Natural killer cell (primary cell): ENCODE data around the gene CCRL2. TPM values are rescaled to one million over a fixed set of nuclear protein-coding genes. Genes with fewer than 3 reads are reported as not detected.
"Not testable (repeated sequence)": the region's sequence is repeated elsewhere in the genome, so short reads cannot be mapped to it uniquely, and the experiment has no call there.

ENCODE experiments used
- ATAC-seq, 3 donors: fragments of 150-1000 bp in 2 of 3; fragments of 200-7000 bp in 1 of 3; cut with Tn5 transposase; 1 replicate in 1 of 3; 2 replicates in 2 of 3; pipeline ENCODE4 v1.10.0; 2021; ENCODE audit warnings: mild to moderate bottlenecking in 2 of 3, moderate library complexity in 2 of 3
- DNase-seq, 2 donors: peaks; one replicate each; pipeline versions ENCODE4 v3.0.0 to v3.0.0-alpha.2; 2013 to 2021; ENCODE audit warnings: mixed read lengths in 1 of 2
- H3K27ac ChIP-seq: one replicate; pipeline ENCODE4 v1.5.1; 2013; ENCODE audit warnings: mild to moderate bottlenecking, low read length
- H3K27me3 ChIP-seq: one replicate; pipeline ENCODE4 v1.6.1; 2013; ENCODE audit warnings: low read length; ENCODE audit not compliant: control insufficient read depth, insufficient read depth
- H3K36me3 ChIP-seq: one replicate; pipeline ENCODE4 v1.6.1; 2013; ENCODE audit warnings: low read length; ENCODE audit not compliant: control insufficient read depth, insufficient read depth
- H3K4me1 ChIP-seq: one replicate; pipeline ENCODE4 v1.6.1; 2013; ENCODE audit warnings: low read length; ENCODE audit not compliant: control insufficient read depth, insufficient read depth
- H3K4me3 ChIP-seq: one replicate; pipeline ENCODE4 v1.5.1; 2013; ENCODE audit warnings: low read length
- H3K9me3 ChIP-seq: one replicate; pipeline ENCODE4 v1.6.1; 2013; ENCODE audit warnings: low read length; ENCODE audit not compliant: control insufficient read depth, insufficient read depth
- H3K27ac Mint-ChIP-seq, 2 donors: one replicate each; pipeline ENCODE4 v1.8.0; 2022; ENCODE audit warnings: mild to moderate bottlenecking in 2 of 2, mixed read lengths in 2 of 2, moderate library complexity in 1 of 2
- H3K27me3 Mint-ChIP-seq, 2 donors: one replicate each; pipeline ENCODE4 v1.8.0; 2022; ENCODE audit warnings: low read depth in 2 of 2, mixed read lengths in 2 of 2
- H3K36me3 Mint-ChIP-seq: one replicate; pipeline ENCODE4 v1.8.0; 2022; ENCODE audit warnings: mixed read lengths
- H3K4me1 Mint-ChIP-seq, 2 donors: one replicate each; pipeline ENCODE4 v1.8.0; 2022; ENCODE audit warnings: mixed read lengths in 2 of 2
- H3K4me3 Mint-ChIP-seq: one replicate; pipeline ENCODE4 v1.8.0; 2022; ENCODE audit warnings: mild to moderate bottlenecking, moderate library complexity, mixed read lengths
- H3K9me3 Mint-ChIP-seq, 2 donors: one replicate each; pipeline ENCODE4 v1.8.0; 2022; ENCODE audit warnings: mixed read lengths in 2 of 2
- CTCF ChIP-seq: fragments of 200-600 bp; IDR thresholded peaks from one replicate; pipeline ENCODE4 v1.8.0; 2022; ENCODE audit warnings: antibody characterized with exemption
- WGBS: methylation state at CpG from one replicate; pipeline ENCODE4 v1.1.7; 2013; ENCODE audit warnings: missing lambda C conversion rate; ENCODE audit not compliant: insufficient coverage; 5-methylcytosine and 5-hydroxymethylcytosine counted together
- intact Hi-C: fragments of 100-400 bp; cut with micrococcal nuclease; formaldehyde crosslinking; loops from one replicate; pipeline ENCODE4 v1.14.2; 2022
- total RNA-seq, 4 donors: library from RNA; stranded (reverse); fragments of 120-200 nt in 1 of 4; gene quantifications; one replicate each; pipeline versions ENCODE4 v1.2.3 to v1.2.4, GENCODE V29; 2013 to 2022

The CCRL2 gene
- total RNA-seq, 3 donors from 2014 or later (not counting 1 experiment from before 2014, with no cell fraction given) = 3.0 to 4.6 (median 3.8) TPM

GRCh38 chr3:46383951-46384330 lies 23.1 kb upstream of the CCRL2 start:
- peak overlapping the region in 1 of 2 donors; percentile 22 for H3K27ac Mint-ChIP-seq
- peaks cover 17 to 26% of the 10 kb centered on the region in 2 donors for H3K4me1 Mint-ChIP-seq
- no peaks in the 10 kb centered on the region for H3K36me3 Mint-ChIP-seq
- intact Hi-C loops = no loop called here
- ATAC-seq (no peak), DNase-seq (no peak)
- peaks cover 0 to 3% of the 10 kb centered on the region in 2 donors for H3K27me3 Mint-ChIP-seq
- TF ChIP-seq CTCF = no peak
- H3K9me3 Mint-ChIP-seq = no peaks in the 10 kb centered on the region
- no peaks in the 10 kb centered on the region for H3K9me3 ChIP-seq
- peaks cover 29% of the 10 kb centered on the region for H3K4me1 ChIP-seq
- no peak overlapping the region for H3K27ac ChIP-seq
- no peak overlapping the region for H3K4me3 Mint-ChIP-seq
- no peaks in the 10 kb centered on the region for H3K36me3 ChIP-seq
- 14% methylated on average over 5 of the region's 5 CpGs for WGBS
- no peak overlapping the region for H3K4me3 ChIP-seq
- H3K27me3 ChIP-seq = no peaks in the 10 kb centered on the region

GRCh38 chr3:46386205-46386604 lies 20.9 kb upstream of the CCRL2 start:
- no peak for DNase-seq
- no peak overlapping the region for H3K27ac ChIP-seq
- no peaks in the 10 kb centered on the region for H3K27me3 ChIP-seq
- Mint-ChIP-seq H3K27ac (no peak overlapping the region), H3K36me3 (no peaks in the 10 kb centered on the region), H3K4me3 (no peak overlapping the region), H3K4me1 (peaks cover 9 to 19% of the 10 kb centered on the region in 2 donors), H3K27me3 (peaks cover 0 to 3% of the 10 kb centered on the region in 2 donors), H3K9me3 (no peaks in the 10 kb centered on the region)
- intact Hi-C loops = no loop called here
- no peaks in the 10 kb centered on the region for H3K9me3 ChIP-seq
- no peak for ATAC-seq
- peaks cover 18% of the 10 kb centered on the region for H3K4me1 ChIP-seq
- no peaks in the 10 kb centered on the region for H3K36me3 ChIP-seq
- 27% methylated on average over 4 of the region's 4 CpGs for WGBS
- TF ChIP-seq CTCF = no peak
- H3K4me3 ChIP-seq = no peak overlapping the region

GRCh38 chr3:46388847-46389246 lies 18.2 kb upstream of the CCRL2 start:
- H3K36me3 Mint-ChIP-seq, H3K36me3 ChIP-seq, H3K4me1 ChIP-seq, H3K27ac ChIP-seq, H3K4me3 ChIP-seq, H3K9me3 ChIP-seq, DNase-seq, H3K4me3 Mint-ChIP-seq, H3K9me3 Mint-ChIP-seq, H3K27me3 Mint-ChIP-seq, ATAC-seq, H3K27me3 ChIP-seq, H3K27ac Mint-ChIP-seq, intact Hi-C loops, H3K4me1 Mint-ChIP-seq: not testable (repeated sequence)
- WGBS = 95% methylated on average over 4 of the region's 4 CpGs

- no peak for TF ChIP-seq CTCF
- DNase-seq = no peak
- no peaks in the 10 kb centered on the region for H3K36me3 Mint-ChIP-seq
- 86% methylated on average over 6 of the region's 6 CpGs for WGBS
- H3K27ac Mint-ChIP-seq = no peak overlapping the region
- Histone ChIP-seq H3K9me3 (no peaks in the 10 kb centered on the region), H3K27ac (no peak overlapping the region), H3K4me1 (peaks cover 2% of the 10 kb centered on the region), H3K27me3 (no peaks in the 10 kb centered on the region), H3K4me3 (no peak overlapping the region), H3K36me3 (no peaks in the 10 kb centered on the region)
- intact Hi-C loops = no loop called here
- H3K4me3 Mint-ChIP-seq = no peak overlapping the region
- no peak for ATAC-seq
- peaks cover 0 to 5% of the 10 kb centered on the region in 2 donors for H3K4me1 Mint-ChIP-seq
- no peaks in the 10 kb centered on the region for H3K9me3 Mint-ChIP-seq
- H3K27me3 Mint-ChIP-seq = peaks cover 0 to 3% of the 10 kb centered on the region in 2 donors
Observed at GRCh38 chr3:46389306-46389705, 17.8 kb upstream of the CCRL2 start.

GRCh38 chr3:46391526-46391925 lies 15.5 kb upstream of the CCRL2 start:
- WGBS = 91% methylated on average over 5 of the region's 5 CpGs
- H3K9me3 Mint-ChIP-seq, H3K27ac ChIP-seq, H3K4me3 ChIP-seq, DNase-seq, intact Hi-C loops, H3K4me3 Mint-ChIP-seq, H3K27me3 Mint-ChIP-seq, H3K27ac Mint-ChIP-seq, H3K27me3 ChIP-seq, ATAC-seq, H3K36me3 ChIP-seq, H3K36me3 Mint-ChIP-seq, H3K9me3 ChIP-seq: not testable (repeated sequence)
- peaks cover 12% of the 10 kb centered on the region for H3K4me1 ChIP-seq
- H3K4me1 Mint-ChIP-seq = peaks cover 5 to 10% of the 10 kb centered on the region in 2 donors
